Activated naive CD4-positive, alpha-beta T cell treated with anti-CD3 and anti-CD28 coated beads for 36 hours (primary cell): ENCODE measurements around the gene ARAP3. TPM values are rescaled to one million over a fixed set of nuclear protein-coding genes. Genes with fewer than 3 reads are reported as not detected.

ENCODE experiments used
- CTCF ChIA-PET: fragments of 350-600 bp; sonication (Branson Sonifier 250); formaldehyde crosslinking; loops from one replicate; lab custom pipeline; 2021; ENCODE audit warnings: antibody characterized with exemption; lab: Charles Lee
- DNase-seq: peaks from one replicate; pipeline ENCODE4 v3.0.0-alpha.2; 2020
- H3K27ac Mint-ChIP-seq: one replicate; pipeline ENCODE4 v1.8.0; 2021; ENCODE audit warnings: mild to moderate bottlenecking, mixed read lengths
- H3K27me3 Mint-ChIP-seq: one replicate; pipeline ENCODE4 v1.8.0; 2021; ENCODE audit warnings: low read depth, mixed read lengths
- H3K36me3 Mint-ChIP-seq: one replicate; pipeline ENCODE4 v1.8.0; 2021; ENCODE audit warnings: low read depth, mixed read lengths
- H3K4me1 Mint-ChIP-seq: one replicate; pipeline ENCODE4 v1.8.0; 2021; ENCODE audit warnings: low read depth, mixed read lengths
- H3K4me3 Mint-ChIP-seq: one replicate; pipeline ENCODE4 v1.8.0; 2021; ENCODE audit warnings: mild to moderate bottlenecking, moderate library complexity, mixed read lengths
- H3K9me3 Mint-ChIP-seq: one replicate; pipeline ENCODE4 v1.8.0; 2021; ENCODE audit warnings: mixed read lengths
- intact Hi-C: fragments of 100-400 bp; cut with micrococcal nuclease; formaldehyde crosslinking; loops from one replicate; pipeline ENCODE4 v1.15.1; 2023
- total RNA-seq, 2 experiments: library from RNA; stranded (reverse); gene quantifications; one replicate each; pipeline ENCODE4 v1.2.3, GENCODE V29; 2021

Gene ARAP3
- total RNA-seq, 2 experiments from 2014 or later, result 1.2 to 2.2 TPM

DNA sequence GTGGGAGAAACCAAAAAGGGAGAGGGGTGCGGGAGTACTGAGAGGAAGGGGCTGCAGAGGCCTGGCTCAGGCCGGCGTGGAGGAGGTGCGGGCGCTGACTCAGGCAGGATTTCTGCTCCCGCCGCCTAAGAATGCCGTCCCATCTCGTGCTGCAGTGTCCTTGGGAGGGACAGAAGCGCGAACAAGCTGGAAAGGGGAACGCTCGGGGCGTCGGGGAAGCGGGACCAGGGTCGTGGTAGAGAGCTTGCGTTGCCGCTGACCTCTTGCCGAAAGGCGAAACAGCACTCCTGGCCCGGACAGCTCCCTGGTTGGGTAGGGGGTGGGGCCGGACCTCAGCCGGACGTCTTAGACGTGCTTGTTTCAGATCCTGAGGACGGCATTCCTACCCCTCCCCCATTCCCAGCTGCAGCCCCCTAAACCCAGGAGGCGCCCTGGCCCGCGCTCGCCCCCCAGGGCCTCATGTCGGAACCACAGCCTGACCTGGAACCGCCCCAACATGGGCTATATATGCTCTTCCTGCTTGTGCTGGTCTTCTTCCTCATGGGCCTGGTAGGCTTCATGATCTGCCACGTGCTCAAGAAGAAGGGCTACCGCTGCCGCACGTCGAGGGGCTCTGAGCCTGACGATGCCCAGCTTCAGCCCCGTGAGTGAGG is 44.1 kb downstream of the ARAP3 start:
- H3K4me3 Mint-ChIP-seq, result peak overlapping the region; percentile 93
- H3K27ac Mint-ChIP-seq, result peak overlapping the region; percentile 87
- H3K36me3 Mint-ChIP-seq, result peaks cover 9% of the 10 kb centered on the region
- peak; percentile 69 for DNase-seq
- CTCF ChIA-PET, result interaction anchor here (0.8 to 5.0 kb wide), 12 partner anchors 12 to 280 kb away, joined by 3 to 63 read pairs (median 6); partner anchors contain the start of genes DIAPH1, FCHSD1 and PCDH1
- intact Hi-C loops, result loop anchor here (1.0 to 5.0 kb wide), 3 partner anchors 13 to 936 kb away; partner anchors contain the start of genes FCHSD1 and ZMAT2
- H3K9me3 Mint-ChIP-seq, result no peaks in the 10 kb centered on the region
- H3K4me1 Mint-ChIP-seq, result peaks cover 55% of the 10 kb centered on the region
- no peaks in the 10 kb centered on the region for H3K27me3 Mint-ChIP-seq

GRCh38 chr5:141637123-141637766 is 44.8 kb downstream of the ARAP3 start:
- Mint-ChIP-seq H3K27ac (peak overlapping the region; percentile 87), H3K27me3 (no peaks in the 10 kb centered on the region), H3K9me3 (no peaks in the 10 kb centered on the region), H3K4me1 (peaks cover 57% of the 10 kb centered on the region), H3K4me3 (peak overlapping the region; percentile 93), H3K36me3 (peaks cover 11% of the 10 kb centered on the region)
- intact Hi-C loops, result loop anchor here (2.0 to 5.0 kb wide), 2 partner anchors 124 to 935 kb away; partner anchors contain the start of gene ZMAT2
- CTCF ChIA-PET, result interaction anchor here (0.7 to 5.0 kb wide), 15 partner anchors 11 to 281 kb away, joined by 3 to 63 read pairs (median 6); partner anchors contain the start of genes DIAPH1 and FCHSD1
- peak; percentile 51 for DNase-seq

GRCh38 chr5:141636413-141637122 is 45.5 kb downstream of the ARAP3 start, which contains the start of the genes HDAC3 and RELL2:
HDAC3 (minus strand) TSS chr5:141636849; CDS start chr5:141636790, 59 bp downstream.
RELL2 (plus strand) TSS chr5:141636997; CDS start chr5:141638226, 1,229 bp downstream.
- Mint-ChIP-seq H3K4me1 (peaks cover 51% of the 10 kb centered on the region), H3K4me3 (peak within 1 kb of the TSS; percentile 93), H3K27me3 (no peaks in the 10 kb centered on the region), H3K36me3 (peaks cover 9% of the 10 kb centered on the region), H3K9me3 (no peaks in the 10 kb centered on the region), H3K27ac (peak within 1 kb of the TSS; percentile 87)
- CTCF ChIA-PET, result interaction anchor here (0.7 to 5.0 kb wide), 13 partner anchors 10 to 129 kb away, joined by 3 to 63 read pairs (median 8); partner anchors contain the start of genes DIAPH1 and FCHSD1
- peak; percentile 94 for DNase-seq
- intact Hi-C loops, result loop anchor here (1.0 to 5.0 kb wide), 5 partner anchors 17 to 934 kb away; partner anchors contain the start of gene ZMAT2

DNA sequence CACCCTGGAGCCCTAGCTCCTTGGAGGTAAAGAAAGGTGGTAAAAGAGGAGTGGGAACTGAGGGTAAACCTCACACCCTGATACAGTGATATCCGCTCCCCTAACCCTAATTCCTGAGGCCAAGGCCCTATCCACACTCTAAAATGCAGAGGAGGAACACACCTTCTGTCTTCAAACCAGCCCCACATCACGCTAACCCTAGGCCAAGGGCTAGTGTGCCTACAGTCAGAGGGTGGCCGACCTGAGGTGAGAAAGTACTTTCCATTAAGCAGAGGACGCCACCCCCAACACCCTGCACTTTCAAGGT is 46.0 kb downstream of the ARAP3 start:
- H3K4me3 Mint-ChIP-seq, result peak overlapping the region; percentile 93
- intact Hi-C loops, result loop anchor here (1.0 to 5.0 kb wide), 5 partner anchors 17 to 934 kb away; partner anchors contain the start of gene ZMAT2
- CTCF ChIA-PET, result interaction anchor here (0.8 to 5.0 kb wide), 6 partner anchors 13 to 72 kb away, joined by 5 to 63 read pairs (median 14); partner anchors contain the start of genes DIAPH1 and FCHSD1

DNA sequence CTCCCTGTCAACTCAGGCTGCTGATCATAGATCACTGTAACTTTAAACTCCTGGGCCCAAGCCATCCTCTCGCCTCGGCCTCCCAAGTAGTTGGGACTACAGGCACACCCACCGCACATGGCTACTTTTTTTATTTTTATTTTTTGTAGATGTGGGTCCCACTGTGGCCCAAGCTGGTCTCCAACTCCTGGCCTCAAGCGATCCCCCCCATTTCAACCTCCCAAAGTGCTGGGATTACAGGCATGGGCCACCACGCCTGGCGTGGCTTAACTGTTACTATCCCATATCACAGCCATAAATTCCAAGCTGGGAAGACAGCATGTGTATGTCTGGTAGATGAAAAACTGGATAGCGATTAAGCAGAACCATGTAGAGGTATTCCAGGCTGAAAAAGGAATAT is 46.4 kb downstream of the ARAP3 start:
- Mint-ChIP-seq H3K27ac (no peak overlapping the region), H3K9me3 (no peaks in the 10 kb centered on the region), H3K36me3 (peaks cover 3% of the 10 kb centered on the region), H3K4me3 (peak overlapping the region; percentile 93), H3K27me3 (no peaks in the 10 kb centered on the region), H3K4me1 (peaks cover 41% of the 10 kb centered on the region)
- intact Hi-C loops, result loop anchor here (1.0 to 5.0 kb wide), 5 partner anchors 16 to 933 kb away; partner anchors contain the start of gene ZMAT2
- CTCF ChIA-PET, result interaction anchor here (0.8 to 5.0 kb wide), 5 partner anchors 13 to 72 kb away, joined by 5 to 63 read pairs (median 14); partner anchors contain the start of gene DIAPH1
- no peak for DNase-seq

More for the DNA sequence above, 46.0 kb downstream of the ARAP3 start:
- Mint-ChIP-seq H3K27ac (peak overlapping the region; percentile 76), H3K9me3 (no peaks in the 10 kb centered on the region), H3K36me3 (peaks cover 5% of the 10 kb centered on the region), H3K27me3 (no peaks in the 10 kb centered on the region), H3K4me1 (peaks cover 46% of the 10 kb centered on the region)
- DNase-seq, result peak; percentile 35

DNA sequence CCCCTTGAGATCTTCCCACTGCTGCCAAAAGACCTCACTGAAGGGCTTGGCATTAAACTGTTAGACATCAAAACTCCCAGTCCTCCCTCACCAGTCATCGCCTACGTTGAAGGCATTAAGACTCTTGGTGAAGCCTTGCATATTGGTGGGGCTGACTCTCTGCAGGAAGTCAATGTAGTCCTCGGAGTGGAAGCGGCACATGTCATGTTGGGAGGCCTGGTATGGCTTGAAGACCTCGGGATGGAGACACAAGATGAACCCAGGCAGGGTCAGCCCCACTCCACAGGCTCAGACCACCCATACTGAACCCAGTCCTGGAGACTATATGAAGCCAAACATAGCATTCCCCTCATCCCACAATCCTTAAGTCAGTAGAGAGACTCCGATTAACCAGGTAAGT is 47.3 kb downstream of the ARAP3 start:
- Mint-ChIP-seq H3K27ac (no peak overlapping the region), H3K4me1 (peaks cover 40% of the 10 kb centered on the region), H3K9me3 (no peaks in the 10 kb centered on the region), H3K4me3 (no peak overlapping the region), H3K27me3 (no peaks in the 10 kb centered on the region), H3K36me3 (peaks cover 6% of the 10 kb centered on the region)
- DNase-seq, result no peak
- CTCF ChIA-PET, result interaction anchor here (1.4 to 4.3 kb wide), 4 partner anchors 12 to 71 kb away, joined by 8 to 23 read pairs (median 12); partner anchors contain the start of gene DIAPH1
- intact Hi-C loops, result loop anchor here (5.0 kb wide), 1 partner anchor 932 kb away; the partner anchor contains the start of gene ZMAT2

DNA sequence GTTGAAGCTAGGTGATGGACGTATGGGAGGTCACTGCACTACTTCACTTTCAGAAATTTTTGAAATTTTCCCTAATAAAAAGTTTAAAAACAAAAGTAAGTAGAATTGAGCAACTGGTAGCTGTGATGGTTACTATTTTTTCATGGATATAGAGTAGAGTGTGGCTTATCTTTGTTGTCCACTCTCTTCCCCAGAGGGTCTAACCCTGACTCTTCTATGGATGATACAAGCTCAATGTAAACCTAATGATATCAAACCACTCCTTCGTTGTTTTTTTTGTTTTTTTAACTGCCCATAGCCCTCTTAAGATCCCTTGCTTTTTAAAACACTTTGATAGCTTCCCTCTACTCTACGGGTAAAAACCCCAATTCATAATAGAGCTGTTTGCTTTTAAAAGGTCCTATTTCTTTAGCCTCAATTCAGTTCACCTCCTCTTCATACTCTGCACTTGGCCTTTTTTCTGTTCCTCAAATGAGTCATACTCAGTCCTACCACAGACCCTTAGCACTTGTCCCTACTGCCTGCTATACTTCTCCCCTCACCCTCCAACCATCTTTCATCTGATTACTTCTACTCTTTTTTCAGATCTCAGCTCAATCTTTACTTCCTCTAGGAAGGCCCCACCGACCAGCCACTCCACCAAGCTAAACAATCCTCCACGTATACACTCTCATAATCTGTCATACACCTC is 48.0 kb downstream of the ARAP3 start:
- peaks cover 37% of the 10 kb centered on the region for H3K4me1 Mint-ChIP-seq
- no peak for DNase-seq
- H3K9me3 Mint-ChIP-seq, result no peaks in the 10 kb centered on the region
- H3K27ac Mint-ChIP-seq, result no peak overlapping the region
- peaks cover 8% of the 10 kb centered on the region for H3K36me3 Mint-ChIP-seq
- H3K4me3 Mint-ChIP-seq, result no peak overlapping the region
- H3K27me3 Mint-ChIP-seq, result no peaks in the 10 kb centered on the region
- CTCF ChIA-PET, result interaction anchor here (0.6 to 4.3 kb wide), 11 partner anchors 12 to 1141 kb away, joined by 3 to 23 read pairs (median 4); partner anchors contain the start of gene DIAPH1
- intact Hi-C loops, result no loop called here

- no peak overlapping the region for H3K4me3 Mint-ChIP-seq
- no peak for DNase-seq
- H3K27ac Mint-ChIP-seq, result no peak overlapping the region
- H3K9me3 Mint-ChIP-seq, result no peaks in the 10 kb centered on the region
- H3K36me3 Mint-ChIP-seq, result peaks cover 14% of the 10 kb centered on the region
- peaks cover 27% of the 10 kb centered on the region for H3K4me1 Mint-ChIP-seq
- CTCF ChIA-PET, result interaction anchor here (1.0 to 4.3 kb wide), 6 partner anchors 13 to 69 kb away, joined by 4 to 23 read pairs (median 6); partner anchors contain the start of gene DIAPH1
- no peaks in the 10 kb centered on the region for H3K27me3 Mint-ChIP-seq
- intact Hi-C loops, result no loop called here
Observed at GRCh38 chr5:141632650-141633049, 49.4 kb downstream of the ARAP3 start.

DNA sequence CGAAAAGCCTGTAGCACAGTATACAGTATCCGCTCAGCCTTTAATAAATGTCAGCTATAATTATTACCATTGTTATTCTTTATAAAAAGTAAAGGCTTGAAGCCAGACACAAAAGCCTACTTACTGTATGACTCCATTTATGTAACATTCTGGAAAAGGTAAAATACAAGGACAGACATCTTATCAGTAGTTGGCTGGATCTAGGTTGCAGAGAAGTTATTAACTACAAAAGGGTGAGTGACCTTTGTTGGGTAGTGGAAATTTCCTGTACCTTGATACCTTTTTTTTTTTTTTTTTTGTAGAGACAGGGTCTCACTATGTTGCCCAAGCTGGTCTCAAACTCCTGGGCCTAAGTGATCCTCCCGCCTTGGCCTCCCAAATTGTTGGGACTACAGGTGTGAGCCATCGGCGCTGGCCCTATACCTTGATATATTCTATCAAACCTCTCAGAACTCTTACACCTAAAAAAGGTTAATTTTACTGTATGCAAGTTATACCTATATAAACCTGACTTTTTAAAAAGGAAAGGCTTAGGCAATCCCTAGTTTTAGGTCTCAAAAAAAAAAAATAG is 51.4 kb downstream of the ARAP3 start:
- Mint-ChIP-seq H3K27ac (no peak overlapping the region), H3K36me3 (peaks cover 18% of the 10 kb centered on the region), H3K27me3 (no peaks in the 10 kb centered on the region), H3K4me1 (peaks cover 21% of the 10 kb centered on the region), H3K4me3 (no peak overlapping the region), H3K9me3 (no peaks in the 10 kb centered on the region)
- no peak for DNase-seq
- intact Hi-C loops, result no loop called here
- CTCF ChIA-PET, result interaction anchor here (0.6 to 4.3 kb wide), 9 partner anchors 8 to 292 kb away, joined by 3 to 23 read pairs (median 4); partner anchors contain the start of gene DIAPH1

GRCh38 chr5:141628175-141628788 is 53.7 kb downstream of the ARAP3 start:
- intact Hi-C loops, result no loop called here
- Mint-ChIP-seq H3K36me3 (peaks cover 24% of the 10 kb centered on the region), H3K4me1 (peaks cover 10% of the 10 kb centered on the region), H3K27me3 (no peaks in the 10 kb centered on the region), H3K9me3 (no peaks in the 10 kb centered on the region), H3K27ac (no peak overlapping the region), H3K4me3 (no peak overlapping the region)
- CTCF ChIA-PET, result interaction anchor here (0.7 to 1.0 kb wide), 2 partner anchors 9 to 64 kb away, joined by 3 to 8 read pairs; no protein-coding TSS in a partner anchor
- no peak for DNase-seq
